ENCODE data around the gene COL6A5.

- TF ChIP-seq CTCF (IDR thresholded peaks at IDR 0.05) (no peak), POLR2A (IDR thresholded peaks at IDR 0.05) (no peak)
Observed at GRCh38 chr3:130312374-130312773, 33.1 kb upstream of the COL6A5 start.

Measured in gastroesophageal sphincter (tissue), 3 donors.